Measurements from ENCODE around the gene PGBD4. TPM values are rescaled to one million over a fixed set of nuclear protein-coding genes. Genes with fewer than 3 reads are reported as not detected.

Gene PGBD4
- total and polyA plus RNA-seq, 4 donors = 2.3 to 4.0 (median 2.7) TPM

DNA sequence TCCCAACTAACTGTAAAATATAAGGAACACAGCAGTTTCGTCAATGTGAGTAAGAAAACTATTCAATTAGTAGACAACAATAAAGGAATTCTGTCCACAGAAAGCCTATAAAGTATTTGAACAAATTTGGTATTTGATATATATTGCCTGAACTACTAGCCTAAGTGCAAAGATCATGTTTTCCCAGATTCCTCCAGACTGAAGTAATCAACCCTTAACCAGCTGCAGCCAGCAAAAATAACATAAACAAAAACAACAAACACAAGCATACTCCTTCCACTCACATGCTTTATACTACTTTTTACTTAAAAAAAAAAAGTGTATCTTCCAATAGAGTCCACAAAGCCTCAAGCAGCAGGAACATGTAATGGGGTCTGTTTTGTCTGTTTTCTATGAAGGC is 24.1 kb downstream of the PGBD4 start:
- Histone ChIP-seq H3K36me3 (ENCODE audit: control insufficient read depth, insufficient read depth, low read length) (no peaks in the 10 kb centered on the region), H3K4me3 (ENCODE audit: low read depth, low read length) (no peak overlapping the region), H3K27me3 (ENCODE audit: control insufficient read depth, insufficient read depth, low read length) (no peaks in the 10 kb centered on the region), H3K4me1 (ENCODE audit: control insufficient read depth, insufficient read depth, low read length) (no peaks in the 10 kb centered on the region), H3K9me3 (ENCODE audit: control insufficient read depth, insufficient read depth, low read length) (no peaks in the 10 kb centered on the region), H3K27ac (ENCODE audit: low read depth, low read length) (no peak overlapping the region)
- no peak for DNase-seq (ENCODE audit: low read depth in 4 of 6, low spot score in 6 of 6)
- WGBS (ENCODE audit: insufficient coverage) = no CpG with 5 or more reads among the region's 1 CpG

DNA sequence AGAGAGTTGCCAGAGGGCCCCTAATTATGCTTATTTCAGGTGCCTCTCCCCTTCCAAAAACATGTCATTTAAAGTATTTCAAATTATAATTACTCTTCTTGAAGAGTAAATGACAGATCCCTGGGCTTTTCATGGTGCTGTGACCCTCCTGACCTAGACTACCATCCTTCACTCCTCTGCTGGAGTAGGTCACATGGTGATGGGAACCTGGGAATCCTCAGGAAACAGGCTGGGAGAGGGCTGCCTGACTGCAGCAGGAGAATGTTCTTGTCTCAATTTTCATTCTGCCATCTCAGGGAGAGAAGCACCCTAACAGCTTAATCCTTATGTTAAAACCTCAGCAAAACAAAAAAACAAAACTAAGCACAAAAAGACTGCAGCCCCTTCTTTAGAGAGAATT is 24.6 kb downstream of the PGBD4 start:
- Histone ChIP-seq H3K9me3 (ENCODE audit: control insufficient read depth, insufficient read depth, low read length) (no peaks in the 10 kb centered on the region), H3K27ac (ENCODE audit: low read depth, low read length) (no peak overlapping the region), H3K27me3 (ENCODE audit: control insufficient read depth, insufficient read depth, low read length) (no peaks in the 10 kb centered on the region), H3K4me3 (ENCODE audit: low read depth, low read length) (no peak overlapping the region), H3K4me1 (ENCODE audit: control insufficient read depth, insufficient read depth, low read length) (no peaks in the 10 kb centered on the region), H3K36me3 (ENCODE audit: control insufficient read depth, insufficient read depth, low read length) (no peaks in the 10 kb centered on the region)
- no peak for DNase-seq (ENCODE audit: low read depth in 4 of 6, low spot score in 6 of 6)

DNA sequence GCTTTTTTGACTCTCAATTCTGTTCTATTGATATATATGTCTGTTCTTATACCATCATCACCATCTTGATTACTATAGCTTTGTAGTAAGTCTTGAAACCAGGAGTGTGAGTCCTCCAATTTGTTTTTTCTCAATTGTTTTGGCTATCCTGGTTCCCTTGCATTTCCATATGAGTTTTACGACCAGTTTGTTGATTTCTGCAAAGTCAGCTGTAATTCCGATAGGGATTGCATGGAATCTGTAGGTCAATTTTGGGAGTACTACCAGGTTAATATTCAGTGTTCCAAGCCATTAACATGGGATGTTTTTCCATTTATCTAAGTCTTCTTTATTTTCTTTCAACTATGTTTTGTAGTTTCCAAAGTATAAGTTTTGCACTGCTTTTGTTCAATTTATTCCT is 27.0 kb downstream of the PGBD4 start:
- no peaks in the 10 kb centered on the region for H3K27me3 ChIP-seq (ENCODE audit: control insufficient read depth, insufficient read depth, low read length)
- no peaks in the 10 kb centered on the region for H3K9me3 ChIP-seq (ENCODE audit: control insufficient read depth, insufficient read depth, low read length)
- no peaks in the 10 kb centered on the region for H3K4me1 ChIP-seq (ENCODE audit: control insufficient read depth, insufficient read depth, low read length)
- WGBS (ENCODE audit: insufficient coverage) = 100% methylated on average over 1 of the region's 2 CpGs
- no peak overlapping the region for H3K4me3 ChIP-seq (ENCODE audit: low read depth, low read length)
- no peak overlapping the region for H3K27ac ChIP-seq (ENCODE audit: low read depth, low read length)
- DNase-seq (ENCODE audit: low read depth in 4 of 6, low spot score in 6 of 6) = no peak
- H3K36me3 ChIP-seq (ENCODE audit: control insufficient read depth, insufficient read depth, low read length) = no peaks in the 10 kb centered on the region

DNA sequence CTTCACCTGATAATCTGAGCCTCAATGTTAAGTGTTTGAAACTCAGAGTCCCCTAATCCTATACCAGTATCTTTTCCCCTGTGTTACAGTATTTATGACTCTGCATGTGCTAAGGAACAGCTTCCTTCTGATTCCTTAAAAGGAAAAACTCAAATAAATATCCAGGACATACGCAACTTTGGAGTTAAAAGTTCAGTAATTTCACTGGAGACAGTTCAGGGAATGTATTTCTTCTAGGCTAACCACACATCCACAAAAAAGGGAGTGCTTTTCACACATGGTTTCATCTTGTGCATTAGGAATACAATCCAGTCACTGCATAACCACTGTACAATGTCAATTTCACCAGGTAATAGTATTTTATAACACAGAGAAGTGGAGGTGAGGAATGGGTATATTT is 31.0 kb downstream of the PGBD4 start:
- no CpG with 5 or more reads among the region's 1 CpG for WGBS (ENCODE audit: insufficient coverage)

DNA sequence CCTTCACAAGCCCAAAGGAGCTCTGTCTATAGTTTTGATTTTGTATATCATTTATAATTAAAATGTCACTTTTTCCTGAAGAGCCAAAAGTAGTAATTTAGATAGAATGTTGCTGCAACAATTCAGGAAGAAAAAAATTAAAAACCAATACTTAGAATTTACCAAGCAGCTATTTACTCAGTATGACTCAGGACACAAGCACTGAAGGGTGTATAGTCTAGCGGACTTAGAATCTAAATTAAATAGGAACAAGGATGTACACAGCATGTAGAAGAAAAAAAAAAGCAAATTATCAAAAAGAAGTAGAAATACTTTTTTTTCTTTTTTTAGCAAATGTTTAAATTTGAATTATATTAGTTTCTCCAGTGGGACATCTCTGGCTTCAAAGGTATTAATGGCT is 31.6 kb downstream of the PGBD4 start:
- H3K27me3 ChIP-seq (ENCODE audit: control insufficient read depth, insufficient read depth, low read length) = no peaks in the 10 kb centered on the region
- no peaks in the 10 kb centered on the region for H3K4me1 ChIP-seq (ENCODE audit: control insufficient read depth, insufficient read depth, low read length)
- H3K9me3 ChIP-seq (ENCODE audit: control insufficient read depth, insufficient read depth, low read length) = no peaks in the 10 kb centered on the region
- peaks cover 4% of the 10 kb centered on the region for H3K36me3 ChIP-seq (ENCODE audit: control insufficient read depth, insufficient read depth, low read length)
- no CpG with 5 or more reads among the region's 1 CpG for WGBS (ENCODE audit: insufficient coverage)
- H3K27ac ChIP-seq (ENCODE audit: low read depth, low read length) = no peak overlapping the region
- no peak for DNase-seq (ENCODE audit: low read depth in 4 of 6, low spot score in 6 of 6)
- H3K4me3 ChIP-seq (ENCODE audit: low read depth, low read length) = no peak overlapping the region

More for the DNA sequence above, 31.0 kb downstream of the PGBD4 start:
- Histone ChIP-seq H3K27me3 (ENCODE audit: control insufficient read depth, insufficient read depth, low read length) (no peaks in the 10 kb centered on the region), H3K4me1 (ENCODE audit: control insufficient read depth, insufficient read depth, low read length) (no peaks in the 10 kb centered on the region), H3K36me3 (ENCODE audit: control insufficient read depth, insufficient read depth, low read length) (peaks cover 3% of the 10 kb centered on the region), H3K27ac (ENCODE audit: low read depth, low read length) (no peak overlapping the region), H3K4me3 (ENCODE audit: low read depth, low read length) (no peak overlapping the region), H3K9me3 (ENCODE audit: control insufficient read depth, insufficient read depth, low read length) (no peaks in the 10 kb centered on the region)
- DNase-seq (ENCODE audit: low read depth in 4 of 6, low spot score in 6 of 6) = no peak

DNA sequence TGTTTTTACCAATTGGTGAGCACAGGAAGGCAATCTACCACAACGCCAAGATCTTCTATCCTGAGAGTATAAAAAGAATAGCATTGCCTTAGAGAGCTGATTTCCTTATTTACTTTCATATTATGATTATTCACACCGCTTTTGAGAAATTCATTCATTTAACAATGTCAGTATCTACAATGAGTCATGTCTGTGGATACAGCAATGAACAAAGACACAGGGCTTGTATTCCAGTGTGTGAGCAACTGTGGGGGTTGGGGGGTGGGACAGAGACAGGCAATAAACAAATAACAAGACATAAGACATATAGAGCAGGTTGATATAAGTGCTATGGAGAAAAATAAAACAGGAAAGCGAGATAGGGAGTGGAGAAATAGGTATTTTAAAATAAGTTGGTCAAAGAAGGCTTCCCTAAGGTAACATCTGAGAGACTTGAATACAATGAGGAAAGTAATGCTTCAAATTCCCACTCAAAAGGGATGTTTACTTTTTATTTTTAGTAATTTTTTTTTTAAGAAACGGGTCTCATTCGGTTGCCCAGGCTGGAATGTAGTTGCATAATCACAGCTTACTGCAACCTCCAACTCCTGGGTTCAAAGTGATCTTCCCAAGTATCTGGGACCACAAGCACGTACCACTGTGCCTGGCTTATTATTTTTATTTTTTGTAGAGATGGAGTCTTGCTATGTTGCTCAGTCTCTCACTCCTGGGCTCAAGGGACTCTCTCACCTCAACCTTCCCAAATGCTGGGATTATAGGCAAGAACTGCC is 45.7 kb downstream of the PGBD4 start:
- Histone ChIP-seq H3K27ac (ENCODE audit: low read depth, low read length) (no peak overlapping the region), H3K9me3 (ENCODE audit: control insufficient read depth, insufficient read depth, low read length) (no peaks in the 10 kb centered on the region), H3K4me1 (ENCODE audit: control insufficient read depth, insufficient read depth, low read length) (no peaks in the 10 kb centered on the region), H3K4me3 (ENCODE audit: low read depth, low read length) (no peak overlapping the region), H3K36me3 (ENCODE audit: control insufficient read depth, insufficient read depth, low read length) (peaks cover 49% of the 10 kb centered on the region), H3K27me3 (ENCODE audit: control insufficient read depth, insufficient read depth, low read length) (no peaks in the 10 kb centered on the region)
- DNase-seq (ENCODE audit: low read depth in 4 of 6, low spot score in 6 of 6) = no peak
- WGBS (ENCODE audit: insufficient coverage) = no CpG with 5 or more reads among the region's 6 CpGs

DNA sequence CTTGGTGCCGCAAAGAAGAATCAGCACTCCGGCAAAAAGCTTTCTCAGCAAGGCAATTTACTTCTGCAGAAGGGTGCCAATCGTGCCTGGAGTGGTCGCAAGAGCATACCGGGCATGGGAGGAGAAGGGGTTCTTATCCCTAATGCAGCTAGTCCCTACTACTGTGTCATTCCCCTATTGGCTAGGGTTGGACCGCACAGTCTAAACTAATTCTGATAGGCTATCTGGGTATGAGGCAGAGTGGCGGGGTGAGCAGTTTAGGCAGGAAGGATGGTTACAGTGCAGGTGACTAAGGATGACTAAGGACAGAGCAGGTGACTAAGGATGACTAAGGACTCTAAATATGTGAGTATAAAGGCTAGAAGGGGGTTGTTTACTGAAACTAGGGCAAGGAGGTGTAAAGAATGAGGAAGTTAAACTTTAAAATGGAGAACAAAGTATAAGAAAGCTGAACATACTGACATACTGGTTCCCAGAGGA is 52.9 kb downstream of the PGBD4 start:
- Histone ChIP-seq H3K4me1 (ENCODE audit: control insufficient read depth, insufficient read depth, low read length) (no peaks in the 10 kb centered on the region), H3K4me3 (ENCODE audit: low read depth, low read length) (no peak overlapping the region), H3K9me3 (ENCODE audit: control insufficient read depth, insufficient read depth, low read length) (no peaks in the 10 kb centered on the region), H3K36me3 (ENCODE audit: control insufficient read depth, insufficient read depth, low read length) (peaks cover 22% of the 10 kb centered on the region), H3K27ac (ENCODE audit: low read depth, low read length) (no peak overlapping the region), H3K27me3 (ENCODE audit: control insufficient read depth, insufficient read depth, low read length) (no peaks in the 10 kb centered on the region)
- whole genome bisulfite sequencing (ENCODE audit: insufficient coverage) = 90% methylated on average over 7 of the region's 7 CpGs
- DNase-seq (ENCODE audit: low read depth in 4 of 6, low spot score in 6 of 6) = no peak

DNA sequence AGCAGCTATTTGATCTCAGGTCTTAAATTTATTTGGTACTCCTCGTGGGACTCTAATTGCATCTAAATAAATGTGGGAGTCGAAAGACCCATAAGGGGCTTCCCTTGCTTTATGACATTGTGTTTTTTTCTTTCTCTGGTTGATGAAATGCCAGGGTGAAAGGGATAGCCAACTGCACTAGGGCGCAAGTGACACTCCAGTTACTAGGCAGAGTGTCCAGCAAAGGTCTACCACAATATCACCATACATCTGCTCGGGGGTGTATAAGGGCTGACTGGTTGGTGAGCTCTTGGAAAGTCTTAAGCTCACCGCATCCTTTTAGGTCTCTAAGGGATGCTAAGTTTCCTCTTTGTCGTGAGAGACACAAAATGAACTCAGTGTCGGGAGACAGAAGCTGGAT is 54.0 kb downstream of the PGBD4 start:
- no peaks in the 10 kb centered on the region for H3K4me1 ChIP-seq (ENCODE audit: control insufficient read depth, insufficient read depth, low read length)
- no peaks in the 10 kb centered on the region for H3K27me3 ChIP-seq (ENCODE audit: control insufficient read depth, insufficient read depth, low read length)
- WGBS (ENCODE audit: insufficient coverage) = 86% methylated on average over 4 of the region's 7 CpGs
- H3K27ac ChIP-seq (ENCODE audit: low read depth, low read length) = no peak overlapping the region
- H3K9me3 ChIP-seq (ENCODE audit: control insufficient read depth, insufficient read depth, low read length) = no peaks in the 10 kb centered on the region
- peaks cover 17% of the 10 kb centered on the region for H3K36me3 ChIP-seq (ENCODE audit: control insufficient read depth, insufficient read depth, low read length)
- no peak for DNase-seq (ENCODE audit: low read depth in 4 of 6, low spot score in 6 of 6)
- no peak overlapping the region for H3K4me3 ChIP-seq (ENCODE audit: low read depth, low read length)

All from spinal cord (tissue), 10 donors.